SK-N-DZ (cell line): Measurements from ENCODE around the gene QSOX1.
A peak's percentile ranks its signal among the peaks of the same experiment; 100 is the strongest.
"Not testable (repeated sequence)": the region's sequence is repeated elsewhere in the genome, so short reads cannot be mapped to it uniquely, and the experiment has no call there.

Source experiments
- DNase-seq: peaks from one replicate; pipeline ENCODE4 v3.0.0-alpha.2; 2015; ENCODE audit warnings: low spot score

QSOX1 gene

DNA sequence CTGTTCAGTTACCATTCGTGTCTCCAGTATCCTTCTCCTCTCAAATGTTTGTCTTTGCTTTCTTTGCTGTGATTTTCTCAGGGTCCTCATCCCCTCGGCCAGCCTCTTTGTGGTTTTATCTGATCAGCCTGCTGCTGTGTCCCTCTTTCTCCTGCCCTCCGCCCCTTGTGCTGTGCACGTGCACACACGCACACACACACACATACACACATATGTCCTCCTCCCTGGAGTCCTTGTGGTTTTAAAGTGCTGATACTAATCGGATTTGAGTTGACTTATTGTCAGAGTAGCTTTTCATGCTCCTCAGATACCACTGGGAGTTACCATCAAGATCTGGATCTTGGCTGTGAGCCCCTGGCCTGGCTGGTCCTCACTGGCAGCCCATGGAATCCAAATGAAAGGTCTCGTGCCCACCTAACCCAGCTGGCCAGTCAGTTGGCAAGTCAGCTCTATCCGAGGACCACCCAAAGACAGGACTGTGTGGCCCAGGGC is 34.1 kb downstream of the QSOX1 start:
- no peak for DNase-seq

DNA sequence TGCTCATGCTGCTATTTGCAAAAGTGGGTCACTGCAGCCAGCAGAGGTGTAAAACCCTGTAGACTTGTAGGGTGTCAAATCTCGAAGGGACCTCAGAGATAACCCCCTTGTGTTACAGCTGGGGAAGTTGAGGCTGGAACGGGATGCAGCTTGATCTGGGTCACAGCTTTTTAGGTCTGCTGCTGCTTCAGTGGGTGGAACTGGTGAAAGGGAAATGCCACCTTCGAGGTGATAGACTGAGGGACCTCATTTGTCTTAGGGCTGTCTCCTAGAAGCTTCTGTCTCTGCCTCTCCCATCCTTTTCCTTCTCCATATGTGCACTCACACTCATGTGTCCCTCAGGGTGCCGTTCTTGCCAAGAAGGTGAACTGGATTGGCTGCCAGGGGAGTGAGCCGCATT is 35.4 kb downstream of the QSOX1 start:
- DNase-seq = no peak

DNA sequence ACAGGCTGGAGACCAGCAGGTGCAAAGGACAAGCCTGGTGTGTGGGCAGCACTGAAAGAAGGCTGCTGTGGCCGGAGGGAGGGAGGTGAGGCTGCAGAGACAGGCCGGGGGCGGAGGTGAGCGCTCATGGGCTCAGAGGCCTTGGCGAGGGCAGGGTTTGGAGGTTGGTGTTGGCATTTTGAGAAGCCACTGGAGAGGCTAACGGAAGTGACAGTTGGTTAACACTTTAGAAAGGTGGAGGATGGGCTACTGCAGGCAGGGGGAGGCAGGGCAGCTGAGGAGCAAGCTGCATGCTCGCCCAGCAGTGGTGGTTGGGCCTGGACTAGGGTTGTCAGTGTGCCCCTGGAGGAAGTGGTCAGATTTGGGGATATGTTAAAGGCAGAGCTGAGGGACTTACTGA is 37.5 kb downstream of the QSOX1 start:
- DNase-seq = no peak

DNA sequence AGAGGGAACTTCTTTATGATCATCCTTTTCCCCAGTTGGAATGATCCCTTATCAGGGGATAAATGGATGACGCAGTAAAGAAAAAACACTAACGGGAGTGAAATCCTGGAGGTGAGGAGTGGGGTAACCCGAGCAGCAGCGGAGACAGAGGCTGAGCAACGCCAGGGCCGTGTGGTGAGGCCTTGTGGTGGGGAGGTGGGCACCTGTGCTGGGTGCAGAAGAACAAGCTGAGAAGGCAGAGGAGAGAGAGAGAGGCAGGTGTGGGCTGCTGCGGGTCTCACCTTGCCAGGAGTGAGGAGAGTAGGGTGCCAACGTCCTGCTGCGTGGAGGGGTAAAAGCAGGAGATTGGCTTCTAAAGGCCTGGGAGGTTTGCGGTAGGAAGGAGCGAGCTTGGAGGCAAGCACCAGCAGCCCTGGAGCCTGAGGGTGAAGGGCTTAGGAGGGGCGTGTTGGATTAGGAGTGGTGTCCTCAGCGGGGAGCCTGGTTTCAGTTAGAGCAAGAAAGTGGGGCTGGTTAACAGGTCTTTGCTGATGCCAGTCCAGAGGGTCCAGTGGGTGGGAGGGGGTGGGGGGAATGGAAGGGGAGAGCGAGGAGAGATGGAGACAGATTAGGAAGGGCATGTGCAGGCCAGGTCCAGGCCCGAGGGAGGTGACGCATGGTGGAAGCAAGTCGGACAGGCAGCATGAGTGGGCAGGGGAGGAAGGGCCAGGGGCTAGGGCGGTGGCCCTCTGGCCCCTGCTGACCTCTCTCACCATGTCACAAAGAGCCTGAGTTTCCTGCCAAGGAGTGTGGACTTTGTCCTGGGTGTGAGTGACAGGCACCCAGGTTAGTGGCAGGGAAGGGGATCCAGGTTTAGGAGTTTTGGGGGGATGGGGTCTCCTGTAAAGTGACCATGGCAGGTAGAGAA is 38.7 kb downstream of the QSOX1 start:
- DNase-seq = no peak

DNA sequence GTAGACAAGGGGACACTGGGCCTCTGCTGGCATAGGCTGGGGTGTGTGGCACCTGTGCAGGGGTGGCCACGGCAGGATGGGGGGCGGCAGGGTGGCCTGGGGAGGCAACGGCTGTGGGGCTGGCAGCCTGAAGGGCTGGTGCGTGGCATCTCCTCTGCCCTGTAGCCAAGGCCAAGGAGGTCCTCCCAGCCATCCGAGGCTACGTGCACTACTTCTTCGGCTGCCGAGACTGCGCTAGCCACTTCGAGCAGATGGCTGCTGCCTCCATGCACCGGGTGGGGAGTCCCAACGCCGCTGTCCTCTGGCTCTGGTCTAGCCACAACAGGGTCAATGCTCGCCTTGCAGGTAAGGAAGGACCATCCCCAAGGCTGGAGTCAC is 39.4 kb downstream of the QSOX1 start:
- no peak for DNase-seq

DNA sequence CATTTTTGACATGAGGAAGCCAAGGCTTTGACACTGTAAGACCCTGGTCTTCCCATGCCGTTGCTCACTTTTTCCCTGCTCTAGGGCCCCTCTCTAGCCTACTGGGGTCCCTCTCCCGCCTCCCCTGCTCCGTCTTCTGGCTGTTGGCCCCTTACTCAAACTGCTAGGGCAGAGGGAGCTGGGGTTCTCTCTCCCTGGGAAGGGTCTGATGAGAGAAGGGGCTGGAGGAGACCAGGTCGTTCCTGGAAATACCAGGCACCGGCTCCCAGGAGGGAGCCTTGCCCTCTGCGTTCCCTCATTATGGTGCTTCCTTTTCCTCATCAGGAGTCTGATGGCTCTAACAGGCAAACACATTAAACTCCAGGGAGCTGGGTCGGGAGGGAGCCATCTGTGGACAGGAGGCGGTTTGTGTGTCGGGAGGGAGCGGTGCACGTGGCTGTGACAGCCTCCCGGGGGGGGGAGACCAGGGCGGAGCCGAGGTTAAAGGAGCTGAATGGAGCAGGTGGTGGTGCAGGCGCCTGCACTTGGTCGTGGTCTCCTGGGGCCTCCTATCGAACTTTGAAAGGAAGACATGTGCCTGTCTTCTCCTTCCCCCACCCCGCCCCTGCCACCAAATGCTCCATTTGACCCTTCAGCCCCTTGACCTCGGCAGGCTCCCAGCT is 40.0 kb downstream of the QSOX1 start:
- peak; percentile 20 for DNase-seq

DNA sequence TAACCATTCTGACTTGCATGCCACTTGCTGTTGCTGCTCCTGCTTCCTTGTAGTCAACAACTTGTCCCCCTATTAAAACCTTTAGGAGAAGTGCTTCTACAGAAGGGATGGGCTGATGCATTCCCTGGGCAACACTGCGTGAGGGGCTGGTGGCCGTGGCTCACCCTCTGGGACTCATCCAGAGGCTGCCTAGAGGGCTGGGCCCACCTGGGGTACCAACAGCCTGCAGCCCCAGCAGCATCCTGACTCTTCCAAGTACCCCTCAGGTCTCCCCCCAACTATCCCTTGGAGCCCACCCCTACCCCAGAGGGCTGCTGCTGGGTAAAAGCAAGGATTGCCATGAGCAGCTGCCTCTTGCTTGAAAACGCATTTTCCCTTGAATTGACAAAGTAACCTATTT is 40.7 kb downstream of the QSOX1 start:
- no peak for DNase-seq

DNA sequence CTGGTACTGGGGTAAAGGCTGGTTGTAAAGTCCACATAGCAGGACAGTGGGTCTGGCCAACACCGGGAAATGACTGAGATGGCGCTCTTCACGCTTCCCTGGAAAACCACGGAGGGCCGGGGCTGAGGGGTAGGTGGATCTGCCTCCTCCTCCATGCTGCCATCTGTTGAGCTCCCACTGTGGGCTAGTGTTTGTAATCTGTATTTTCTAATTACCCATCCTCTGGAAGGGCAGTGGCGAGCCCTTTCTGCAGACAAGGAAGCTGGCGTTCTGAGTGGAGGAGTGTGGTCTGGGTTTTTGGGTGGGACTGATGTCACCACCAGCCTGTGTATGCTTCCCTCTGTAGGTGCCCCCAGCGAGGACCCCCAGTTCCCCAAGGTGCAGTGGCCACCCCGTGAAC is 41.2 kb downstream of the QSOX1 start:
- DNase-seq = no peak

DNA sequence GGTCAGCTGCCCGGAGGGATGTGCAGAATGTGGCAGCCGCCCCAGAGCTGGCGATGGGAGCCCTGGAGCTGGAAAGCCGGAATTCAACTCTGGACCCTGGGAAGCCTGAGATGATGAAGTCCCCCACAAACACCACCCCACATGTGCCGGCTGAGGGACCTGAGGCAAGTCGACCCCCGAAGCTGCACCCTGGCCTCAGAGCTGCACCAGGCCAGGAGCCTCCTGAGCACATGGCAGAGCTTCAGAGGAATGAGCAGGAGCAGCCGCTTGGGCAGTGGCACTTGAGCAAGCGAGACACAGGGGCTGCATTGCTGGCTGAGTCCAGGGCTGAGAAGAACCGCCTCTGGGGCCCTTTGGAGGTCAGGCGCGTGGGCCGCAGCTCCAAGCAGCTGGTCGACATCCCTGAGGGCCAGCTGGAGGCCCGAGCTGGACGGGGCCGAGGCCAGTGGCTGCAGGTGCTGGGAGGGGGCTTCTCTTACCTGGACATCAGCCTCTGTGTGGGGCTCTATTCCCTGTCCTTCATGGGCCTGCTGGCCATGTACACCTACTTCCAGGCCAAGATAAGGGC is 41.9 kb downstream of the QSOX1 start:
- DNase-seq = no peak

DNA sequence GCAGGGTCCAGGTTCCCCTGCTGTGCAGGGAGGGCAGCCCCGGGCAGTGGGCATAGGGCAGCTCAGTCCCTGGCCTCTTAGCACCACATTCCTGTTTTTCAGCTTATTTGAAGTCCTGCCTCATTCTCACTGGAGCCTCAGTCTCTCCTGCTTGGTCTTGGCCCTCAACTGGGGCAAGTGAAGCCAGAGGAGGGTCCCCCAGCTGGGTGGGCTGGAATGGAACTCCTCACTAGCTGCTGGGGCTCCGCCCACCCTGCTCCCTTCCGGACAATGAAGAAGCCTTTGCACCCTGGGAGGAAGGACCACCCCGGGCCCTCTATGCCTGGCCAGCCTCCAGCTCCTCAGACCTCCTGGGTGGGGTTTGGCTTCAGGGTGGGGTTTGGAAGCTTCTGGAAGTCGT is 42.6 kb downstream of the QSOX1 start:
- no peak for DNase-seq

DNA sequence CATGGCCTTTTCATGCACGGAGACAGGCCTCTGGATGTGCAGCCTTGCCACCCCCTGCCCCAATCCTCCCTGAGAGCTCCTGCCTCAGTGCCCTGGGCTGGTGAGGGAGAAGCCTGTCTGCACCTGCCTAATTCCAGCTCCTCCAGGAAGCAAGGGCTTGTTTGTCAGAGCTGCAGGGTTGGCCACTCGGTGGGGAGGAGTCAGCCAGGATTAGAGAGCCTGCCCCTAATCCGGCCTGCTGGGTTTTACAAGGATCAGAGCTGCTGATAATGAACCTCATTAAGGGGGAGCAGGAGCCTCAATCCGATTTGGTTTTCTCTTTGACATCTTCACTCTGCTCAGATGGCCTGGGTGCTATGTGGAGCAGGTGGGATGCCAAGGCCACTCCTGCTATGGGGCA is 43.5 kb downstream of the QSOX1 start:
- DNase-seq = peak; percentile 27

DNA sequence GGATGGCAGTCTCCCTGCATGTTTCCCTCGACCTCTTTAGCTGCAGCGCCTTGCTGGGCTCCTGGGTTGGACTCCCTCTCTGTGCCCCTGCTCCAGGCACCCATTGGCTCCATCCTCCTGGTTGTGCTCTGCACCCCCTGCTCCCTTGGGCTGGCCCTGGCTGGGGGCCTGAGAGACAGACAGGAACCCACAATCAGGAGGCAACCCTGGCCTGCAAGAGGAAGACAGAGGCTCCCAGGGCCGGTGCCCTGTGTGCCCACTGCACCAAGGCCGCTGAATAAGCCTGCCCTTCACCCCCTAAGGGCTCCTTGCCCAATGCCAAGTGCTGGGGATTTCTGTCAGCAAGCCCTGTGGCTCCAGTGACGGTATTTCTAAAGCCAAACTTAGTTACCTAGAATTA is 43.9 kb downstream of the QSOX1 start:
- no peak for DNase-seq

DNA sequence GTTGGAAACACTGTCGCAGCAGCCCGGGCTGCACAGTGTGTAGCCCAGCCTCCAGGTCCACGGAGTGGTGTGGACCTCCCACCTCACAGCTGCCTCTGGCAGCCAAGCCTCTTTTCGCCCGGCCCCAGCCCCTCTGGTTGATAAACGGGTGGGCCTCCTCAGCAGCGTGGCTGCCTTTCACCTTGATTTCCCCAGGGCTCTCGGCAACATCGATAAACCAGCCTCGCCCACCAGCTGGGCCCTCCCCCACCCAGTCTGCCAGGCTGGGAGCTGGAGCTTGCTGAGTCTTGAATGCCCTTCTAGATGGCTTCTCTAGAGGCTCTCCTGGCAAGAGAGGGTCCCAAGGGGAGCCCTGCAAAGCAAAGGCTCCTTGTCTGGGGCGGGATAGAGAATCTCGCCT is 44.3 kb downstream of the QSOX1 start:
- no peak for DNase-seq

DNA sequence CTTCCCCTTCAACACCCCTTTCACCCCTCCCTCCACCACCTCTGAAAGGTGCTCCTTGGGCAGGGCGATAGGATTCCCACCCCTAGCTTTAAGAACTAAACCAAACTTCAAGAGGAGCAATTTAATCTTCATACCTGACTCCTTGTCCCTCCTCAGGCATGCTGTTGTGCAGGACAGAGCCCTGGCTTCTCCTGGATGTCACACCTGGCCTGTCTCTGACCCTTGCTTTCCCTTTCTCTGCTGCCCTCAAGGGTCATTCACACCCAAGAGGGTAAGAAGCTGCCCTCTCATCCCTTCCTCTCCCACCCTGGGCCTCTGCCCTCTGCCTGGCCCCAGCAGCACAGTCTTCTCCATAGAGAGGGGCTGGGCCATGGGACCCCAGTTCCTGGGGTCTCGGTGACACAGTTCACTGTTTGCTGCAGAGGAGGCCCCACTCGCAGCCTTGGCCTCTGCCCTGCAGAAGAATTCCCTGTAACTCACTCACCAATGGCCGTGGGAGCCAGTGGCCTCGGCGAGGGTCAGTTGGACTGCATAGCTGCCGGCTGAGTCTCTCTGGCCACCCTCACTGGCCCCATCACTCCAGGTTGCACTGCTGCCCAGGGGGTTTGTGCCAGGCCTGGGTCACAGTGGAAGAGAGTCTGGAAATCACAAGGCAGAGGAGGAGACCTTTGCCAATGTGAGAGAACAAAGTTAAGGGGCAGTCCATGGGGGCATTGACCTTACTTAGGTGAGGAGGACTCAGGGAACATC is 47.0 kb downstream of the QSOX1 start:
- no peak for DNase-seq

DNA sequence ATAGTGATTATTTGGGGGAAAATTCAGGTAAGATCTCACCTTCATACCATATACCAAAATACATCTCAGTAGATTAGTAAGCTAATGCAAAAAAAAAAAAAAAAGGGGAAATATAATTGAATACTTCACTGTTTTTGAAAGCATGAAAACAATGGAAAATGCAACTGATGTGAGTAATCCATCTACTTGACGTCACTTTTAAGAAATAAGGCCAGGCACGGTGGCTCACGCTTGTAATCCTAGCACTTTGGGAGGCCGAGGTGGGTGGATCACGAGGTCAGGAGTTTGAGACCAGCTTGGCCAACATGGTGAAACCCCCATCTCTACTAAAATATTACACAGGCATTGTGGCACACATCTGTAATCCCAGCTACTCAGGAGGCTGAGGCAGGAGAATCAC is 47.9 kb downstream of the QSOX1 start:
- not testable (repeated sequence) for DNase-seq

DNA sequence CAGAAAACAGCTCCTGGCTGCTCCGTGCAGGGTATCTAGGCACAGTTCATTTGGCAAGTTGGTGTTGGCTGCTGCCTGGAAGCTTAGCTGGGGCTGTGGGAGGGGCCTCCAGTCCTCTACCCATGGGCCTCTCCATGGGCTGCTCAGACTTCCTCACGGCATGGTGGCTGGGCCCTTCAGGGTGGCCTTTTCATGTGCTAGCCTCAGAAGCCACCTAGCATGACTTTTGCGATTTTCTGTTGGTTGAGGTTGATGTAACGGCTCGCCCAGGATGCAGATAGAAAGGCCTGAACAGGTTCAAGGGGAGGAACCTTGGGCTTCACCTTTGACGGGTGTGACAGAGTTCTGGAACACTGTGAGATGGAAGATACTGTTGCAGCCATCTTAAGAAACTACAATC is 49.6 kb downstream of the QSOX1 start:
- DNase-seq = no peak

DNA sequence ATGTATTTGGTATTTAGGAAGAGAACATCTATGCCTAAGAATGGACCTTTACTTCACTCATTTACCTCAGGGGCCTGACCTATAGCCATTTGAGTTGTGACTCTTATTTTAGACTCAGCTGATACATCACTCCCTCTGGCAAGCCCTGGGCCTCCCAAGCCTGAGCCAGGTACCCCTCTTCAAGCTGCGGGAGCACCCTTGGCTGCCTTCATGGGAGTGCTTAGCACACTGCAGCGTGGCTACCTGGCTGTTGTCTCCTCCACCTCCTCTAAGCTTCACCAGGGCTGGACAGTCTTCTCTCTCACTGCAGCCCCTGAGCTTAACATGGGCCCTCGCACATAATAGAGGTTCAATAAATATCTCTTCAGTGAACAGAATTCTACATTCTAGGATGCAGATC is 51.9 kb downstream of the QSOX1 start:
- no peak for DNase-seq

DNA sequence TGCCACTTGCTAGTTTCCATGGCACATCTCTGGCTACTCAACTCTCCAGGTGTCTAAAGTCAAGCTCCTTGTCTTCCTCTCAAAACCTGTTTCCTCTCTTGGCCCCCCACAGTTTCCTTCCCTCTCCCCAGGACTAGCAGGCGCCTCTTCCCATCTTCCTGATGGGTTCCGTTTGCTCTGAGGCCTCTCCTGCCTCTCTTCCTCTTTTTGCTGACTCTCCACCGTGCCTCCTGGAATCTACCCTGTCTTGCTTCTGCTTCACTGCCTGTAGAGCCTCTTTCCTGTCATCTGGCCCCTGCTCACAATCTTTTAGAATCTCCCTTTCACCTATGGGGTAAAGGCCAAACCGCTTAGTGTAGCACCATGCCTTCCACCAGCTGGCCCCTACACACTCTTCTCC is 53.6 kb downstream of the QSOX1 start:
- no peak for DNase-seq

DNA sequence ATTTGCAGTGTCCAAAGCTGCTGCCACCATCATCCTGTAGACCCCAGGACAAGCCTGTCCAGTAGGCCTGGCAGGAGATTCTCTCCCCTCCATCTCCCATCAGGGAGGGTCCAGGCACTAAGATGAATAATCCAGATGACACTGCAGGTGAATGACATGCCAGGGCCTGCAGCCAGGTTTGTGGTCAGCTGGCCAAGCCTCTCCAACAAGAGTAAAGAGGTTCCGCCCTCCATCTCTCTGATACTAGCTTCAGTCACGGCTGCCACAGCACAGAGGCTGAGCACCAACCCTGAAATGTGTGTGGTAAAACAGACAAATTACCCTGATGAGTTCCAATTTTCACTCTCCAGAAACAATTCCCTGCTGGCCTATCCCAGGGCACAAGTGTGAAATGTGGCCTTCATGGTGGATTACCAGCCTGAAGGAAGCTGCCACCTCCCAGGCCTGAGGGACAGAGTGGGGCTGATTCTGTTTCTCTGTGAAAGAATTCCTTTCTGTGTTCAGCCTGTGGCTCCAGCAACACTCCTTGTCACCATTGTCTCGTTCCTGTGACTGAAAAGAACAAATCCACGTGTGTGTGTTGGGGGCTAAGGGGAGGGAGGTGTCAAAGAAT is 55.4 kb downstream of the QSOX1 start:
- no peak for DNase-seq

DNA sequence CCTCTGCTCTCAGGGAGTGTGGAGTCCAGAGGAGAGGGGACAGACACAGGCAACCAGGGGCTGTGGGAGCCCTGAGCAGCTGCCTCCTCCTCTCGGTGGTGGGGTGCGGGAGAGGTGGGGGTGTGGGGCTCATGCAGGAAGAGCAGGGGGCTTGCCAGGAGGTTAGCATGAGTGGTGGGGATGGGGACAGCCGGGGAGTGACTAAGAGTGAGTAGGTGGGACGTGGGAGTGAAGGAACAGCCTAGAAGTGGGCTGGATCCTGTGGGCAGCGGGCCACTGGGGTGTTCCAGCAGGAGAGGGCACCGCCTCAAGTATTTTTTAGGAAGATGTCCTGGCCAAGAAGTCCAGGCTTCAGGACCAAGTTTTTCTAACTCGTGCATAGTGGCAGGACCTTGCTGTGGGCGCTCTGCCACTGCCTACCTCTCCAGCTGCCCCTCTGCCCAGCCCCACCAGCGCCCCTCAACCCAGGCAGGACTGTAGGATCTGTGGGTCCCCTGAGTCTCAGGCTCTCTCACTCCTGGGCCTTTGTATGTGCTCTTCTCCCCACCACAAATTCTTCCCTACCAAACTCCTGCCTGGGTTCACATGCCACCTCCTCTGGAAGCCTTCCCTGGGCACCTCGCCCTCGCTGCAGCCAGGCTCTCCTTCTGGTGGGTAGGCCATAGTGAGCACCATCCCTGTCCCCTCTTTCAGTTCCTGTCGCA is 56.6 kb downstream of the QSOX1 start:
- no peak for DNase-seq

DNA sequence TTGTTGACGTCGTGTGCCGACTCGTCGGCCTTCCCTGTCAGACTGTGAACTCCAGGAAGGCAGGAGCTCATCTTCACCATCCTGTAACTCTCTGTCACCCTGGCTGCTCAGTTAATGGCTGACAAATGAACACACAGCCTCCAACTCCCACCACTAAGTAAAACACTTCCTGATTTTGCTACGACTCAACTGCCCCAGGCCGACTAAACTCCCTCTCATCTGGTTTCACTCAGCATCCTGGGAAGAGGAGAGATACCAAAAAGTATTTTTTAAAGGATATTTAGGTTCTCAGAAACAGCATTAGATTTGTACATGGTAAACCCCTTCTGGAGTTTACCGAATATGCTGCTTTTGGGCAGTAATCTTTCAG is 57.2 kb downstream of the QSOX1 start:
- no peak for DNase-seq
